Endometrial microvascular endothelial cells (primary cell): ENCODE measurements around the gene EPRS1. TPM values are rescaled to one million over a fixed set of nuclear protein-coding genes. Genes with fewer than 3 reads are reported as not detected.
"Not testable (repeated sequence)": the region's sequence is repeated elsewhere in the genome, so short reads cannot be mapped to it uniquely, and the experiment has no call there.

Experiments
- in situ Hi-C: cut with HindIII; loops from 2 replicates; pipeline ENCODE4 v1.10.0; 2017; ENCODE audit warnings: low sequenced_read_pairs, low pct_unique_long_range_greater_than_20kb; ENCODE audit errors: inconsistent ontology term
- total RNA-seq: library from RNA; depleted of rRNA; stranded (reverse); fragments of >200 nt; gene quantifications from one replicate; pipeline ENCODE4 v1.2.3, GENCODE V29; 2015; ENCODE audit errors: inconsistent ontology term

The EPRS1 gene
- total RNA-seq = 95.2 TPM

DNA sequence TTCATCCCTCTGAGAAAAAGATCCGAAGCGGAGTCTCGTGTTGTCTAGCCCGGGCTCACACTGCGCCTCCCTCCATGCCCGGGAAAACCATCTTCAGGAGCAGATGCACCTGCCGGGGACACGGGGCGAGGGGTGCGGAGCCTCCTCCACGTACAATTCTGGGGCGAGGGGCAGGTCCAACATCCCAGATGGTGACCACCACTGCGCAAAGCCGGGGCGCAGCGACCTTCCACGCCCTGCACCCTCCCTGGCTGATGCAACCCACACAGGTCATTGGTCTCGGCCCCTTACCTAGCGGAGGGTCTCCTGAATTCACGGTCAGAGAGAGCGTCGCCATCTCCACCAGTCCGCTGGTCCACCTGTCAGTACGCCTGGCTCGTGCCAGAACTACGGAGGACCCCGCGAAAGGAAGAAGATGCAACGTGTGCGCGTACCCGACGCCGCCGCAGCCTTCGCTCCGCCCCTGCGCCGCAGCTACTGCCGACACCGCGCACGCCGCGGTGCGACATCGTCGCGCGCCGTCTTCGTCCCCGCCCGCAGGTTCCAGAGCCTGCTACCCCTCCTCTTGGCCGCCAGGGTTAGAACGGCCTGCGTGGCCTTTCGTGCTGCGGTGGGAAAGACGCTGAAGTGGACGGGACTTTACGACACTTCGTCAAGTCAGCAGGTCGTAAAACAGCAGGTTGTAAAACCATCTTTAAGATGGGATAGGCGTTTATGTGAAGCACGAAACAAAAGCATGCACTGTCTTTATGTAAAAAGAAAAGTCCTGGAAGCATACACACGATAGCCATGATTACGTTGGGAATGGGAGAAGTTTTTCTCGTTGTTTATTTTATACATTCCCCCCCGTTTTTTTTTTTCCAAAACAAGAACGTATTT is at the start of gene EPRS1:
Gene EPRS1, minus strand, starts transcription at position 454 of the 879 bp plus-strand sequence. Its CDS starts 117 bp downstream, at position 337.
- in situ Hi-C loops = no loop called here

DNA sequence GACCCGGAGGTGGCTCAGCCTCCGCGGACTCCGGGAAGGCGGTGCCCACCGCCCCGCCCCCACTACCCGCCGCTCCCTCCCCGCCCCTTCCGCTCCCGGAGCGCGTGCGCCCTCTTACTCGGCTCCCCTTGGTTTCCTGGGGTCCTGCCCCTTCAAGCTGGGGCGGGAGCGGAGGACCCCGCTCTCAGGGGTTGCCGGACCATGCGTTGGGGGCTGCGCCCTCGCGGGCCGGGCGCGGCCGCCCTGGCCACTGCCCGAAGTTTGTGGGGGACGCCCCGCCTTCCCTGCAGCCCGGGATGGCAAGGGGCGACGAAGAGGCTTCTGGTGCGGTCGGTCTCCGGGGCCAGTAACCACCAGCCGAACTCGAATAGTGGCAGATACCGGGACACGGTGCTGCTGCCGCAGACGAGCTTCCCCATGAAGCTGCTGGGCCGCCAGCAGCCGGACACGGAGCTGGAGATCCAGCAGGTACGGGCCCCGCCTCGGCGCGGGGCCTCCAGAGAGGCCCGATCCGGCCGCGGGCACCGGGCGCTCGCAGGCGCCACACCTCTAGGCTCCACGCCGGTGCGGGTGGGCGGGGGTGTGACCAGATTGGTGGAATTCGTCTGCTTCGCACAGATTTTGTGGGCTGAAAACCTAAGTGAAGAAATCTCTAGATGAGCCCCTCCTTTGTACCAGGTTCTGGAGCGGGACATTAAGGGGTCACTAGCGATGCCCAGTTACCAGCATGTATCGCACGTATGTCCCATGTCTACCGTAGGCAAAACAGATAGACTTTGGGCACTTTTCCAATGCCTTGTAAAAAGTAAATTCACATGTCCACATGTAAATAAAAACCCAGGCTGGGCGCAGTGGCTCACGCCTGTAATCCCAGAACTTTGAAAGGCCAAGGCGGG is 48.0 kb upstream of the EPRS1 start, which contains the start of gene IARS2:
Gene IARS2, plus strand, starts transcription at position 117 of the 896 bp plus-strand sequence. Its CDS starts 85 bp downstream, at position 202.
- in situ Hi-C loops = no loop called here

DNA sequence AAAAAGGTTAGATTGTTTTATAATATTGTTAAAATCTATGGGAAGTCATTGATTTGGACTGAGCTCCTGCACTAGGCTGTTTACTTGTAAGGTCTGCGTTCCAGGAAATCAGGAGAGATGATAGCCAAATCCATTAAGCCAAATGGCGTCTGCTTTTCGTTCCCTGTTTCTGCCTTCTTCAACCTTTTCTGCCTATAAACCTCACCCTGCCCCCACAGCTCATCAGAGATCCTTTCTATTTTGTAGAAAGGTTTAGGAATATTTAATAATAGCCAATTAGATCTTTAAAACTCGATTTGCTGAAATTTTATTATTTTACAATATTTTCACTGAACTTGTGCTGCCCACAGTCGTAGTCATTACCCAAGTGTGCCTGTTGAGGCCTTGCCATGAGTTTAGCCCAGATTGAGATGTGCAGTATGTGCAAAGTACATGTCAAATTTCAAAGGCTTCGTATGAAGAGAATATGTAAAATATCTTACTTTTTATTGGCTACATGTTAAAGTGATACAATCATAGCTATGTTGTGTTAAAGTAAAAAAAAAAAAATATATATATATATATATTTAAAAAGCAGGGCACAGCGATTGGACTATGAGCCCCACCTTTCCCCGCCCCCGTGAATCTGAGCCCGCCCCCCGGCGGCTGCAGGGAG is 47.2 kb upstream of the EPRS1 start:
- in situ Hi-C loops = no loop called here

DNA sequence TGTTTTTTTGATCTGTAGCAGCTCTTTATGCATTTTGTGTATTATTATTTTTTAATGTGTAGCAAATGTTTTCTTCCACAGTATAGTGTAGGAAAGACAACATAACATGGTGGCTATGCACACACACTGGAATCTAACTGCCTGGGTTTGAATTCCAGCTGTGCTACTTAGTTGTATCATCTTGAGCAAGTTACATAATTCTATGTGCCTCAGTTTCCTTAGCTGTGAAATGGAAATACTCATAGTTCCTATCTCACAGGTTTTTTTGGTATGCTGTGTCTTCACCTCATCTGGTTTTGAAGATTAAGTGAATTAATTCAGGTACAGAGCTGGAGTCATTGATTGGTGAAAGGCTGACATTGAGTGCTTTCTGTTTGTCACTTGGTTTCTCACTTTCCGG is 46.4 kb upstream of the EPRS1 start:
- in situ Hi-C loops = no loop called here

DNA sequence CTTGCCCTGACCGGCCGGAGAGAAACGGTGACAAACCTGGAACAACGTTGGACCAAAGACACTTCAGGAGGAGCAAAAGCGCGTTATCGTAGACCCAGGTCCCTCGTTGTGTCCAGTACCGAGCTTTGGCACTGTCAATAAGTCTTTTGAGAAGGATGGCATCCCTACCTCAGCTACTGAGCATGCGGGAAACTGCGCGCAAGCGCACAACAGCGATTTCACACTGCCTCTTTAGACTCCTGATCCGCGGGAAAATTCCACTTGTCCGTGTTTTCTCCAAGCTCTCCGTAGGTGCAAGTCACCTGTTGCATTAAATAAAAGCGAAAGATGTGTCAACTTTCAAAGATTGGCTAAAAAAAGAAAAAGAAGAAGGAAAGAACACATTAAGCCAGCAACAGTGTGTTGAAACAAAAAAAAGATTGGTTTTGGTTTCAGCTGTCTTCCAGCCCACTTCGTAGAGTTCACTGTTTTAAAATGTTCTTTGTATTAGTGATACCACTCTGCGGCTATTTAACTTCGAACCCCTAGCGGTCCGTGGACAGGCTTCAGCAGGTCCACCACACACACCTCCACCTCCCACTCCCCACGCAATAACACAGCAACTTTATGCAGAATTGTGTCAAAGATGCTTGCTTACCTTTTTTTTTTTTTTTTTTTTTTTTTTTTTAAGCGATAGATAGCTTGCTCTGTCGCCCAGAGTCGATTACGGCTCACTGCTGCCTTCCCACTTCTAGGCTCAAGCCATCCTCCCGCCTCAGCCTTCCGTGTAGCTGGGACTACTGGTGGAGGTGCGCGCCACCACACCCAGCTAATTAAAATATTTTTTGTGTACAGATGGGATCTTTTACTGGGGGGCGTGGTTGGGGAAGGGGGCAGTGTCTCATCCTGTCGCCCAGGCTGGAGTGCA is 43.6 kb upstream of the EPRS1 start, which contains the start of gene BPNT1:
Gene BPNT1, minus strand, starts transcription at position 139 of the 907 bp plus-strand sequence. CDS start 9,942 bp downstream, outside the sequence.
- in situ Hi-C loops = no loop called here

DNA sequence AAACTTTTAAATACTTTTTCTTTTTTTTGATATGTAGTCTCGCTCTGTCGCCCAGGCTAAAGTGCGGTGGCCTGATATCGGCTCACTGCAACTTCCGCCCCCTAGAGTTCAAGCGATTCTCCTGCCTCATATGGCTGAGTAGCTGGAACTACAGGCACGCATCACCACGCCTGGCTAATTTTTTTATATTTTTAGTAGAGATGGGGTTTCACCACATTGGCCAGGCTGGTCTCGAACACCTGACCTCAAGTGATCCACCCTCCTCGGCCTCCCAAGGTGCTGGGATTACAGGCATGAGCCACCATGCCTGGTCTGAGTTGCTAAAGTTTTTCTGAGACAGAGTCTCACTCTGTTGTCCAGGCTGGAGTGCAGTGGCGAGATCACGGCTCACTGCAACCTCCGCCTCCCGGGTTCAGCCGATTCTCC is 40.0 kb upstream of the EPRS1 start:
- in situ Hi-C loops = not testable (repeated sequence)

DNA sequence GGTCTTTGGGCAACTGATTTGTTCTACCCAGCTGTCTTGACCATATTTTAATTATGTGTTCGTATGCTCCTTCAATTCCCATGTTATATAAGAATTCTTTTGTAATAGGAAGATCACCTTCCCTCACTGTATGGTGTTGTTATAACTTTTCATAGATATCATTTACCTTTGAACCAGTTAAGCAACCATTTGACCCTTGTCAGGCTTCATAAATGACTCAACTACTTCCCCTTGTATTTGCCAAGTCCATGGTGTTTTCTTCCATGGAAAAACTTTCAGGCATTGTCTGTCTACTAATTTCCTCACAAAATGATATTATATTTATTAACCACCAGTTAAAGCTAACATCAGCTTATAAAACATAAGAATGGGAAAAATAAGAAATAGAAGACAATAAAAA is 38.2 kb upstream of the EPRS1 start:
- in situ Hi-C loops = no loop called here

DNA sequence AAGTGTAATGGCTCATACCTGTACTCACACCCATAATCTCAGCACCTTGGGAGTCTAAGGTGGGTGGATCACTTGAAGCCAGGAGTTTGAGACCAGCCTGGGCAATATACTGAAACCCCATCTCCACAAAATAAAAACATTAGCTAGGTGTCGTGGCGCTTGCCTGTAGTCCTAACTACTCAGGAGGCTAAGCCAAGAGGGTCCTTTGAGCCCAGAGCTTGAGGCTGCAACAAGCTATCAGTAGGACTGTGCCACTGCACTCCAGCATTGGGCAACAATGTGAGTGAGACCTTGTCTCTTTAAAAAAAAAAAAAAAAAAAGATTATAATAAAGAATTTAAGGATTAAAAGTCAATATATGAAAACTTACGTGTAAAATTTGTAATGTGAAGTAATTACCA is 31.6 kb upstream of the EPRS1 start:
- in situ Hi-C loops = no loop called here

DNA sequence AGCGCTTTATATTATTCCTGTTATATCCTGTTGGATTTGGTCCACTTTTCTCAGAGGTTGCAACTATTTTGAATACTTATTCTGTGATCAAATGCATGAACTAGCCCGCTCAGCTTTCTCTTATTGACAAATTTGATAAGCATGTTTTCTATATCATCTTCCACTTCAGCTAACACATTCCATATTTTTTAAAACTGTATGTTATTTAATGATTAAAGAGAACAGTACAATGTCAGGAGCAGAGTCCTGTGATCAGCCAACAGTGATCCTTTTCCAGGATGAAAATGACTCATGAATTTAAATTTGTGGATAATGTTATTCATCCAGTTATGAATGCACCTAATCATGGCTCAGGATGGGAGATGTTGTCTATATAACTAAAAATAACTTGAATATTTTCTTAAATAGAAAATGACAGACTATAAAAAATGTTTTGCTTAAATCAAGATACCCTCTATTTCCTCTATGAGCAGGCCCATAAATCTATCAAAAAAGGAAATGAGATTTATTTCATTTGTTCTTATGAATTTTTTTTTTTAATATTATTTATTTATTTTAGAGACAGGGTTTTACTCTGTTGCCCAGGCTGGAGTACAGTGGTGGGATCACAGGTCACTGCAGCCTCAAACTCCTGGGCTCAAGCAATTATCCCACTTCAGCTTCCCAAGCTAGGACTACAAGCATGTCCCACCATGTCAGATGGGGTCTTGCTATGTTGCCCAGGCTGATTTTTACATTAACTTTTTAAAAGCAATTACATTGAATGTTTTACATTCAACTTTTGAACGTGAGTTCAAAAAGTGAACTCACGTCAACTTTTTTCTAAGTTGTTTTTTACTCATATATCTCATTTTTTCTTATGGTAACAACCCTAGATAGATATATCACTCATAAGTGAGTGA is 30.8 kb upstream of the EPRS1 start:
- in situ Hi-C loops = no loop called here

DNA sequence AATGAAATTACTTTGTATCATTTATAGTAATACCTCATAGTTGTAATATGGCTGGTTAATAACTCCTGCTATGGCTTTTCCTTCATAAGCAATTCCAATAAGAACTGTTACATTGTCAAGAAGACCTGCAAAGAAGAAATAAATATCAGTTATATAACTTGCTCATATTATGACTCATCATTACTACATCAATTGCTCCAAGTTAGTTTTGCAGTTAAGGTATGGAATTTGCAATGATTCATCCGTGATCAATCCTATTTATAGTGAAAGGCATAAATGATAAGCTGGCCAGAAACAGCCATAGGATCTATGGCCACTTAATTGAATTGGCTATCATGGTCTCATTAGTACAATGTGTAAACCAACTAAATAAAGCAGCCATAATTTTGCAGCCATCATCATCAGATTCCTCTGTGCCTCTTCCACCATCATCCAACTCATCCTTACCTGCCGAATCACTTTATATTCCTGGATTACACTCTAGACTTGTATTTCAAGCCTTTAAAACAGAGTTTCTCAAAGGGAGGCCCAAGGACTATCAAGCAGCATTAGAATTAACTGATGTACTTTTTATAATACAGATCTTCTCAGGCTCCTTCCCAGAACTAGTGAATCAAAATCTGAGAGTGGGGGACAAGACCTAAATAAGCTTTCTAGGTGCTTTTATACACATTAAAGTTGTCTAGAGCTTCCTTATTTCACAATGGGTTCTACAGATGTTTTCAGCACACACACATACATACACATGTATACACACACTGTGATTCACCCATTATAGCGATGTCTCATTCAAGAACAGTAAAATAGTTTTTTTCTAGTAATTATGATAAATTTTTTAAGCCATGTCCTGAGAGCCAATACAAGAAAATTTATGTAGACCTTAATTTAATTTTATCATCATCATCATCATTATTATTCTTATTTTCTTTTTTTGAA is 21.2 kb upstream of the EPRS1 start:
- in situ Hi-C loops = no loop called here

DNA sequence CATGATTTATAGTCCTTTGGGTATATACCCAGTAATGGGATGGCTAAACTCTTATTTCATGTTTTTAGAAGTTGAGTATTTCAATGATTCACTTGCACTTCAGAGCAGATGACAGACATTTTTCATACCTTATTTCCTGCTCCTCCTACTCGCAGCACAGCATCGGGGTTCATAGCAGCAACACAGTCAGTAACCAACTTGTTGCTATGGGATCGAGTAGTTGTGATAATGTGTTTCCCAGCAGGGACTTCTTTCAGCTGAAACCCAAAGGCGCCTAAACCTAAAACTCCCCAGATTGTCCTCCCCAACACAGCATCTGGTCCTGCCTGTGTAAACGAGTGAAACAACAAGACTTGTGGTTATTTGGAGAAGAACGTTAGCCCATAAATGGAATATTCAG is 16.3 kb upstream of the EPRS1 start:
- in situ Hi-C loops = no loop called here

DNA sequence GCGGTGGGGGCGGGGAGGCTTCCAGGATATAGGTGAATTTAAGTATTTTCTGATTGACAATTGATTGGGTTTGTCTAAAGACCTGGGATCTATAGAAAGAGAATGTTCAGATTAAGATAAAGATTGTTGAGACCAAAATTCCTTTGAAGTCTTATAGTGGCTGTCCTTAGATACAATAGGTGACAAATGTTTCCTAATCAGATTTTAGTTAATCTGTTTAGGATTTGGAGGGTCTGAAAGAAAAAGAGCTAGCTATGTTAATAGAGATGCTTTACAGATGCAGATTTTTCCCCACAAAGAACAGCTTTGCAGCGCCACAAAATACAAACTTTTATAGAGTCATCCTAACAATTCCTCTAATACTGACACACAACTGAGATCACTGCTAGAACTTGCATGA is 14.6 kb upstream of the EPRS1 start:
- in situ Hi-C loops = no loop called here

DNA sequence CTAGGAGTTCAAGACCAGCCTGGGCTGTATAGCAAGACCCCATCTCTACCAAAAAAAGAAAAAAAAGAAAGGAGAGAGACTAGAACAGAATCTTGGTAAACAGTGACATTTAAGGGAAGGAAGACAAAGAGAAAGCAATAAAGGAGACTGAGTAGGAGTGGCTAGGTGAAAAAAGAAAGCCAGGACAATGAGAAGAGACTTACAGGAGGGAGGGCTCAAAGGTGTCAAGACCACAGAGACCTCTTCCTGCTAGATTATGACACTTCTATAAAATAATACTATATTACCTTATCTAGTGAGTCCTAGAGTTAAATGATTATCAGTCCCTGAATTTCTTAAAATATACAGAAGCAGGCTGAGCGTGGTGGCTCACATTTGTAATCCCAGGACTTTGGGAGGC is 10.1 kb upstream of the EPRS1 start:
- in situ Hi-C loops = no loop called here

DNA sequence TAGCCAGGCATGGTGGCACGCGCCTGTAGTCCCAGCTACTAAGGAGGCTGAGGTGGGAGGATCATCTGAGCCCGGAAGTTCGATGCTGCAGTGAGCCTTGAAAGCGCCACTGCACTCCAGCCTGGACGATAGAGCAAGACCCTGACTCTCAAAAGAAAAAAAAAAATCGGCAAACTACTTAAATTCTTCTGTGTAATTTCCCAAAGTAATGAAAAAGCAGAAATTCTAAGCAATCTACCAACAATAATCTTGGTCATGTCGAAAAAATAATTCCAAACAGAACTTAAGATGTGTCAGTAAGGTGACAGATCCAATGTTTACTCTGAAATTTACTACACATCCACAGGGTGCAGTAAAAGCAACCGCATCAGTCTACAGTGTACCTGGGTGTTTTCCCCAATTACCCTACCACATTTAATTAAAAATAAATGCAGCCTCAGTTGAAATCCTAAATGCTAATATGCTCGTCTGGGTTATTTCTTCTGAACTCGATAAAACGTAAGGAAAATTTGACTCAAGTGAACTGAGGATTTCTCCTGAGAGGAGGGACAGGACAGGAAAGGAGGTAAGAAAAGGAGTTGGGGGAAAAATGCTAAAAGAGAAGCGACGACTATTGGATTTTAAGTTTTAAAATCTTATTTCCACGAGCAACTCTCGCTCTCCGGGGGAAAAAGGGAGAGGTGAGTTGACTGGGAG is 801 bp downstream of the EPRS1 start:
- in situ Hi-C loops = no loop called here

DNA sequence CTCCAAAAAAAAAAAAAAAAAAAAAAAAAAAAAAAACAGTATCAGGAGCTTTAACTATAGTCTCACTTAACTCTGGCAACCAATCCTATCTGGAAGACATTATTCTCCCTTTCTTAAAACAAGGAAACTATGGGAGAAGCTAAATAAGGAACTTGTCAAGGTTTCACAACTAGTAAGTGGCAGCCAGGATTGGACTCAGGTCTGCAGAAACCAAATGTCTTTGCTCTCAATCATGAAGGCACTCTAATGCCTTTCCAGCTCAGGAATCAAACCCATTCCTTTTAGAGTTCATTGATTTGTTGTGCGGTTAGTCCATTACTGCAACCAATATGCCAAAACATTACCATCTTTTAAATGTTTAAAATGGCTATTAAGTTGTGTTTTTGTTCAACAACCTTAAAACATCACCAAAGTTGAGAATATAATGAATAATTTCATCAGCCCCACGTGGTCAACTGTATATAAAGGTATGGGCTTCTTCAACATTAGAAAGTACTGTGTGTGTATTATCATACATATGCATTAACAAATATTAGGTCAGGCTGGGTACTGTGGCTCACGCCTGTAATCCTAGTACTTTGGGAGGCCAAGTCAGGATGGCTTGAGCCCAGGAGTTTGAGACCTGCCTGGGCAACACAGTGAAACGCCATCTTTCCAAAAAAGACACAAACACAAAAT is 1.5 kb downstream of the EPRS1 start:
- in situ Hi-C loops = no loop called here
